GM12875 (cell line): ENCODE measurements around the gene CPT1A.

Experiments used
- H3K4me3 ChIP-seq: one replicate; pipeline ENCODE4 v1.5.1; 2011; ENCODE audit warnings: low read depth, low read length, control low read depth
- CTCF ChIP-seq: IDR thresholded peaks from 2 replicates; pipeline ENCODE4 v1.5.1; 2011; ENCODE audit warnings: low read depth, mild to moderate bottlenecking, control low read depth, inconsistent platforms, low read length, moderate library complexity, borderline replicate concordance; ENCODE audit not compliant: insufficient read depth

CPT1A gene

GRCh38 chr11:68776442-68777235 lies 65.1 kb downstream of the CPT1A start:
- no peak overlapping the region for H3K4me3 ChIP-seq
- no peak for TF ChIP-seq CTCF

GRCh38 chr11:68775951-68776388 lies 65.7 kb downstream of the CPT1A start:
- H3K4me3 ChIP-seq, result no peak overlapping the region
- TF ChIP-seq CTCF, result no peak

- no peak overlapping the region for H3K4me3 ChIP-seq
- no peak for TF ChIP-seq CTCF
Measured at GRCh38 chr11:68774194-68774585, 67.5 kb downstream of the CPT1A start.

- no peak for TF ChIP-seq CTCF
- no peak overlapping the region for H3K4me3 ChIP-seq
Measured at GRCh38 chr11:68773521-68774193, 68.1 kb downstream of the CPT1A start.

- H3K4me3 ChIP-seq, result no peak overlapping the region
- no peak for TF ChIP-seq CTCF
Measured at GRCh38 chr11:68772936-68773335, 68.8 kb downstream of the CPT1A start.

GRCh38 chr11:68770781-68771180 lies 70.9 kb downstream of the CPT1A start:
- TF ChIP-seq CTCF, result no peak

GRCh38 chr11:68767672-68768071 lies 74.0 kb downstream of the CPT1A start:
- no peak overlapping the region for H3K4me3 ChIP-seq
- TF ChIP-seq CTCF, result no peak

More at GRCh38 chr11:68770781-68771180, 70.9 kb downstream of the CPT1A start:
- H3K4me3 ChIP-seq, result no peak overlapping the region
